Esophagus muscularis mucosa (tissue), 3 donors: ENCODE data around the gene CSGALNACT2.

Source experiments
- POLR2A ChIP-seq: fragments of 450-650 bp; IDR thresholded peaks from one replicate; pipeline ENCODE4 v1.6.1; 2017; ENCODE audit warnings: antibody characterized with exemption, moderate library complexity, mild to moderate bottlenecking, low read depth
- POLR2AphosphoS5 ChIP-seq, 2 donors: sonication (generic); formaldehyde crosslinking; IDR thresholded peaks; one replicate each; pipeline ENCODE4 v1.6.1; 2017; ENCODE audit warnings: antibody characterized with exemption in 2 of 2
- TF ChIP-seq, protein P1 (sequence below), 3 experiments: fragments of 200-600 bp in 2 of 3; fragments of 450-650 bp in 1 of 3; sonication (generic) in 2 of 3; IDR thresholded peaks; one replicate each; pipeline ENCODE4 v1.5.1; 2017 to 2019; ENCODE audit warnings: antibody characterized with exemption in 3 of 3, mild to moderate bottlenecking in 2 of 3, moderate library complexity in 1 of 3

DNA sequence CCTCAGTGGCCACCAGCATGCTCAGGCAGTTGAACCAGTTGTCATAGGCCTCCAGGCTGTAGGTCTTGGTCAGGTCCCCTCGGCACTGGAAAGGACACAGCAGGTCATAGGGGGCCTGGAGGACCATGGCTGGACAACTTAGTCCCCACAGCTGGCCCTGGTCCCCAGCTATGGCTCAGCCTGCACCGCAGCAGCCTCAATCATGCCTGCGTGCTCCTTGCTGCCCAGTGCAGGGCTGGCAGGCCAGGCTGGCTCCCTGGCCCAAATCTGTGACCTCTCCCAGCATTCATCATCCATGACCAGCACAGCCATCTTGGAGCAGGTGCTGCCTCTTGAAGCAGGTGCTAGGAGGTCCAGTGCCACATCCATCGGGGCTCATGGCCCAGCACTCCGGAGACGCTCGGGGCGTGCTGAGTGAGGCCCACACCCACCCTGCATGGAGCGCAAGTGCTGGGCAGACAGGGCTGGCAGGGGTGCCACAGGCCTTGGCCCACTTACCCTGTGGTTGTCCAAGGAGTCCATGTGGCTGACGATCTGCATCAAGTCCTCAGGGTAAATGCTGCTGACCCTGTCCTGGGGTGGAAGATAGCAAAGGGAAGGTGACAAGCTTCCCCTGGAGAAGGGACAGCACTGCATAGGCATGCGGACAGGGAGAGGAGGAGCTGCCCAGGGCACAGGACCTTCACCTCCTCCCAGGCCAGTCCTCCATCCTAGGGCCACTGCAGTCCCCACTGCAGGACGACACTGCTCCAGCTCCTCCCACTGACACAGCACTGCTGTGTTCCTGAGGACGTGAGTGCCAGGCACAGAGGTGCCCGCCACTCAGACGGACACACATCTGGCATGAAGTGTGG is 61.7 kb downstream of the CSGALNACT2 start:
- TF ChIP-seq, protein P1, sequence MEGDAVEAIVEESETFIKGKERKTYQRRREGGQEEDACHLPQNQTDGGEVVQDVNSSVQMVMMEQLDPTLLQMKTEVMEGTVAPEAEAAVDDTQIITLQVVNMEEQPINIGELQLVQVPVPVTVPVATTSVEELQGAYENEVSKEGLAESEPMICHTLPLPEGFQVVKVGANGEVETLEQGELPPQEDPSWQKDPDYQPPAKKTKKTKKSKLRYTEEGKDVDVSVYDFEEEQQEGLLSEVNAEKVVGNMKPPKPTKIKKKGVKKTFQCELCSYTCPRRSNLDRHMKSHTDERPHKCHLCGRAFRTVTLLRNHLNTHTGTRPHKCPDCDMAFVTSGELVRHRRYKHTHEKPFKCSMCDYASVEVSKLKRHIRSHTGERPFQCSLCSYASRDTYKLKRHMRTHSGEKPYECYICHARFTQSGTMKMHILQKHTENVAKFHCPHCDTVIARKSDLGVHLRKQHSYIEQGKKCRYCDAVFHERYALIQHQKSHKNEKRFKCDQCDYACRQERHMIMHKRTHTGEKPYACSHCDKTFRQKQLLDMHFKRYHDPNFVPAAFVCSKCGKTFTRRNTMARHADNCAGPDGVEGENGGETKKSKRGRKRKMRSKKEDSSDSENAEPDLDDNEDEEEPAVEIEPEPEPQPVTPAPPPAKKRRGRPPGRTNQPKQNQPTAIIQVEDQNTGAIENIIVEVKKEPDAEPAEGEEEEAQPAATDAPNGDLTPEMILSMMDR (IDR thresholded peaks at IDR 0.05) = no peak
- TF ChIP-seq POLR2AphosphoS5 (IDR thresholded peaks at IDR 0.05) = no peak
- no peak for TF ChIP-seq POLR2A
